IPS DF 4.7 (cell line): ENCODE measurements around the gene NFYC.
A peak's percentile ranks its signal among the peaks of the same experiment; 100 is the strongest.

Experiments used
- DNase-seq: peaks from one replicate; pipeline ENCODE4 v3.0.0-alpha.2; 2013; ENCODE audit warnings: low spot score; ENCODE audit errors: extremely low read depth

NFYC gene

GRCh38 chr1:40756523-40756922, 65.0 kb downstream of the NFYC start:
- DNase-seq, result no peak

DNA sequence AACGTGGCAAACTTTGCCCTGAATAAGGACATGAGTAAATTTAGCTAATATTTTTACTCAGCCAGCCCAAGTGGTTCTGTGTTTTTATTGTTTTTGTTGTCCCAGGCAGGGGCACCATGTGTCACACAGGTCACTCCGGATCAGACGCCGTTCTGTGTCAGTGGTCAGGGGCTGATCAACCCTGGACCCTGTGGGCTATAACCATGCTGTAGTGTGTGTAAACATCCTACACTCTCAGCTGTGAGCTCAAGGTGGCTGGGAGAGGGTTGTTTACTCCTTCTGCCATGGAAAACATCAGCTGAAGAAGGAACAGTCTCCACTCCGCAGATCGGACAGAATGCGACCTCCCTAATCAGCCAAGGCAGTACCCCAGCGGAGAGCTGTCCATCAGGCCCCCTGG, 65.6 kb downstream of the NFYC start:
- no peak for DNase-seq

- DNase-seq, result no peak
These were observed 66.5 kb downstream of the NFYC start for GRCh38 chr1:40758004-40758403.

DNA sequence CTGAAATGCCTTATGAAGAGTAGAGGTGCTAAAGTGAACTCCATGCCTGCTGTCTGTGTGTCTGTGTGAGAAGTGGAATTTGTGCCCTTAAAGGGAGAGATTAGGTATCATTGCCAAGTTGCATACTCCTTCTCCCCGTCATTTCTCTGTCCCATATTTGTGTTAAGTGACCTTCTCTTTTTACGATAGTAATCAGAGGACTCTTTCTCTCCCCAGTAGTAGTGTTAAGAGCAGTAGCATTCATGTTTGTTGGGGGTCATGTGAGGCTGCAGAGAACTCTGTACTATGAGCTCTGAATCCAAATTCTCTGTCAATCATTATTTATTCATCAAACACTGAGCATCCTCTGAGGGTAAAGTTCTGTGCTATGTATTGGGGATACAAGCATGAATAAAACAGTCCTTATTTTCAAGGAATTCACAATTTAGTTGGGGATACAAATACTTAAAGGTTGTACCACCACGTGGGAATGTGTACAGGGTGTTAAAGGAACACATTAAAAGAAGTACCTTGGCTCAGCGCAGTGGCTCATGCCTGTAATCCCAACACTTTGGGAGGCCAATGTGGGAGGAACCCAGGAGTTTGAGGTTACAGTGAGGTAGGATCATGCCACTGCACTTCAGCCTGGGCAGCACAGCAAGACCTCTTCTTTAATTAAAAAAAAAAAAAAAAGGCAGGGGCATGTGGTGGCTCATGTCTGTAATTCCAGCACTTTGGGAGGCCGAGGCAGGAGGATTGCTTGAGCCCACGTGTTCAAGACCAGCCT, 67.3 kb downstream of the NFYC start:
- DNase-seq, result no peak

GRCh38 chr1:40760984-40761383, 69.5 kb downstream of the NFYC start:
- DNase-seq, result no peak

DNA sequence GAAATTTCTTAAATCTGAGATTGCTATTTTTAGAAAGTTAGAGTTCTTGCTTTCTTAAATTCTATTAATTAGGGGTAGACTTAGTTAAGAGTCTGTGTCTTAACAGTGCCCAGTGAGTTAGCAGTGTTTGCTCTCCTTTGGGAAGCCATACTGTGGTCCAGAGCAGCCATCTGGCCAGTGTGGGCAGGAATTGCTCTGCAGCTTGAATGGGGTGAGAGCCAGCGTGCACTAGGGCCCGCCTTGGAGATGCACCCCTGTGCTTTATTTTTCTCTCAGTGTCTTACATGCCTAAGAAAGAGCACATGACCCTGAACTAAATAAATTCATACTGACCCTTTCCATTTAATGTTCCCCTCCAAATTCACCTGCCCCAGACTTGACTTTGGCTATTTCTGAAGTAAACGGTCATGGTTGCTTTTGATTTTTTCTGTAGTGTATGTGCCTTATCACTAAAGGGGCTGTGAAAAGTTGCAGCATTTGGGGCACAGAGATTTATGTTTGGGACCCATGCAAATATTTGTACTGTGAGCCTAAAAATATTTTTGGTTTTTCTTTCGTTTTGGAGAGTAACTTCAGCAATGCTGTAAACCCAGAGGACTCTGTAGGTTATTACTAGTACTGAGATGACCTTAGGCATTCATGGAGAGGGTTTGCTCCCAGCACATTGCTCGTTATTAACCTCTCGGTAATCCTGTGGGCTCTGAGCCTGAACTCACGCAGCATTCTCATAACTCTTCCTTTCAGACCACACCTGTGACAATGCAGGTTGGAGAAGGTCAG, 70.8 kb downstream of the NFYC start:
- no peak for DNase-seq

- DNase-seq, result no peak
These were observed 72.4 kb downstream of the NFYC start for GRCh38 chr1:40763742-40764532.

DNA sequence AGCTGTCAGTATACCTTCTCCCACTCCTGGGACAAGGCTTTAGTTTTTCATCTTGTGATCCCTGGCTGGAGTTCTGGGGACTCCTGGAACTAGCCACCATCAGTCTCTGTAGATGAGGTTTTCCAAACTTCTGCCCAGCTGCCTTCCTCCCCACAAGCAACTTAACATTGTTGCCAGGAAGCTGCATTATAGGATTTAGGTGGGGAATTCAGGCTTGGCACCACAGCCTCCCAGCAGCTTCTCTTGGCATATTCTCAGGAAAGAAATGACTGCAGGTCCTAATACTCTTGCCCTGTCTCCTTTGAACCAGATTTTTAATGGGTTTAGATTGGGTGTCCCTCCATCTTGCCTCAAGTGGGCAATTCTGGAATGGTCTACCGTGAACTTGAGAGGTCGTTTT, 73.5 kb downstream of the NFYC start:
- no peak for DNase-seq

DNA sequence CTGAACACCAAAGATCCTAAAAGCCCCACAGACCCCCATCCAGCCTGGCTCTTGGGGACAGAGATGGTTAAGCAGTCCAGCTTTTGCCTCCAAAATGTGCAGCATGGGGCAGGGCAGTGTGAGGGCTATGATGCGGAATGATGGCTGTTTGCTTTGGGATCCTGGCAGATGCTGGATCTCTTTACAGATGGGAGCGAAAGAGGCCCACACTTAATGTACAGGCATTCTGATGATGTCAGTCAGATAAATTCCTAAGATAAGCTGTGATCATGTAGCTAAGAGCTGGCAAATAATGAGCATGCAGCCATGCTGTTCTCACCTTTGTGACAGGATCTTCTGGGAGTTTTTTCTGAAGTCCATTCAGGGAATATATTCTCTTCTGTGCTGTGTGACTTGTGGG, 74.5 kb downstream of the NFYC start:
- DNase-seq, result no peak

- DNase-seq, result no peak
These were observed 75.1 kb downstream of the NFYC start for GRCh38 chr1:40766560-40766959.

- DNase-seq, result no peak
These were observed 76.9 kb downstream of the NFYC start for GRCh38 chr1:40768146-40768990.

DNA sequence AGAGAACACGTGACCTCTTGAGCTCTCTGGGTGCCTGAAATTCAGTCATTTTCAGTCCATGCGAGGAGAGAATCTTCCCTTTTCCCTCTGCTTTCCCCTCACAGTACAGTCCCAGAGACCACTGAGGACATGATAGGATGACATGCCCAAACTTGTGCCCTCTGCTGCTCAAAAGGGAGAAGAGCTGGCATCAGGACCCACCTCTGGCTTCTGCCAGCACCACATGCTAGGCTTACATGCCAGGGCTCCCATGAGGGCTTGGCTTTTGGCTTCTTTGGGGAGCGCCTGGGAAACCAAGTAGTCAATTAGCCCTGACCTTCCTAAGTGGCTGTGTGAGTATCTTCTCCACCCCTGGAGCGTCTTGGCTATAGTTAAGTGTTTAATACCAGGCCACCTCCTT, 78.3 kb downstream of the NFYC start:
- no peak for DNase-seq

- no peak for DNase-seq
These were observed 79.0 kb downstream of the NFYC start for GRCh38 chr1:40770296-40771070.

GRCh38 chr1:40772146-40772955, 80.8 kb downstream of the NFYC start:
- no peak for DNase-seq

DNA sequence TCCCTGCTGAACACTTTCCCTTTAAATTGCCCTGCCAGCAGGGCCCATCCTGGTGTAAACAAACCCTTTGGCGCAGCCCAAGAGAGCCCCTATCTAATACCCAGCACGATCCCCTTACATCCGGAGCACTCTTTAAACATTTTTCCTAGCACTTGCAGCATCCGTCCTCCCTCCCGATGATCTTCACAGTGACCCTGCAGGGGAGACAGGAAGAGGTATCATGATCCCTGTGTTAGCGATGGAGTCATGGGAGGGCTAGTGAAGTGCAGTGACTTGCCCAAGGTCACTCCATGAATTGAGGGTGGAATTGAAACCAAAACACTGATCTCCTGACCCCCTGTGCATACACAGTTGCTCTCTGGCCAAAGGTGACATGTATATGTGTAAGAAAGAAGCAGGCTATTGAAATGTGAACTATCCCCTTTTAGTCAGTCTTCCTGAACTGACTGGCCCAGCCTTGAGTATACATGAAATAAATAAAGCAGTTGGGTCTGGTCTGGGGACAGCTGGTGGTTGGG, 82.3 kb downstream of the NFYC start:
- DNase-seq, result peak; percentile 51

- no peak for DNase-seq
These were observed 82.9 kb downstream of the NFYC start for GRCh38 chr1:40774266-40774998.

GRCh38 chr1:40776236-40777072, 85.0 kb downstream of the NFYC start:
- no peak for DNase-seq
